Testis (tissue), 3 donors: ENCODE results near the gene DNASE1L3. TPM values are rescaled to one million over a fixed set of nuclear protein-coding genes. Genes with fewer than 3 reads are reported as not detected.

Experiments
- DNase-seq: peaks from one replicate; pipeline ENCODE4 v3.0.0-alpha.2; 2019
- H3K27ac ChIP-seq, 2 donors: fragments of 200-600 bp; sonication (generic); one replicate each; pipeline ENCODE4 v1.5.1; 2019
- H3K27me3 ChIP-seq: fragments of 200-600 bp; sonication (generic); one replicate; pipeline ENCODE4 v1.5.1; 2019
- H3K36me3 ChIP-seq: fragments of 200-600 bp; sonication (generic); one replicate; pipeline ENCODE4 v1.5.1; 2017; ENCODE audit warnings: low read depth; ENCODE audit errors: missing control alignments
- H3K4me1 ChIP-seq: fragments of 200-600 bp; sonication (generic); one replicate; pipeline ENCODE4 v1.5.1; 2019
- H3K4me3 ChIP-seq, 2 donors: fragments of 200-600 bp; sonication (generic); one replicate each; pipeline ENCODE4 v1.5.1; 2017 to 2019
- H3K9me3 ChIP-seq: fragments of 200-600 bp; sonication (generic); one replicate; pipeline ENCODE4 v1.5.1; 2017
- CTCF ChIP-seq, 3 experiments: fragments of 450-650 bp in 2 of 3; fragments of 200-600 bp in 1 of 3; sonication (generic) in 1 of 3; IDR thresholded peaks; one replicate each; pipeline ENCODE4 v1.5.1; 2016 to 2019; ENCODE audit warnings: antibody characterized with exemption in 3 of 3, mild to moderate bottlenecking in 2 of 3, moderate library complexity in 1 of 3
- POLR2A ChIP-seq: fragments of 450-650 bp; IDR thresholded peaks from one replicate; pipeline ENCODE4 v1.6.1; 2017; ENCODE audit warnings: antibody characterized with exemption, mild to moderate bottlenecking, moderate library complexity
- WGBS, 2 donors: methylation state at CpG; one replicate each; pipeline ENCODE4 v1.1.5; 2018; 5-methylcytosine and 5-hydroxymethylcytosine counted together
- intact Hi-C: fragments of 100-400 bp; cut with DNase I; formaldehyde crosslinking; loops from one replicate; pipeline ENCODE4 v1.15.1; 2023; ENCODE audit warnings: low total_unique reads
- polyA plus RNA-seq: library from polyadenylated mRNA; stranded (reverse); fragments of 350-450 nt; fragmentation: Illumina TruSeq; extraction: RNeasy Lipid Tissue Mini Kit (QIAGEN cat#74804); gene quantifications from one replicate; pipeline ENCODE4 v1.2.3, GENCODE V29; 2014; ENCODE audit warnings: low read depth, low replicate concordance; ENCODE audit not compliant: insufficient read depth
- total RNA-seq, 2 donors: library from RNA; depleted of rRNA; stranded (reverse); fragments of >200 nt; gene quantifications; one replicate each; pipeline ENCODE4 v1.2.3, GENCODE V29; 2016

Gene DNASE1L3
- total and polyA plus RNA-seq, 3 donors from 2014 or later: 1.2 to 8.2 (median 3.8) TPM

- DNase-seq: peak; percentile 84
- Histone ChIP-seq H3K9me3 (no peaks in the 10 kb centered on the region), H3K27me3 (no peaks in the 10 kb centered on the region), H3K27ac (peak overlapping the region; percentile 21 to 68), H3K4me1 (peaks cover 46% of the 10 kb centered on the region), H3K4me3 (no peak overlapping the region), H3K36me3 (no peaks in the 10 kb centered on the region)
- intact Hi-C loops: loop anchor here (10.0 kb wide), 1 partner anchor 150 kb away; no protein-coding TSS in a partner anchor
- TF ChIP-seq CTCF (IDR thresholded peaks at IDR 0.05) (no peak), POLR2A (no peak)
- 48 to 53% methylated on average over 12 of the region's 12 CpGs for WGBS, 2 donors
Measured at GRCh38 chr3:58164199-58164879, 46.4 kb downstream of the DNASE1L3 start.

- Histone ChIP-seq H3K27me3 (no peaks in the 10 kb centered on the region), H3K9me3 (no peaks in the 10 kb centered on the region), H3K4me3 (no peak overlapping the region), H3K27ac (peak overlapping the region in 1 of 2 donors; percentile 12), H3K36me3 (no peaks in the 10 kb centered on the region), H3K4me1 (peaks cover 46% of the 10 kb centered on the region)
- 48 to 67% methylated on average over 14 of the region's 14 CpGs for WGBS, 2 donors
- no peak for TF ChIP-seq CTCF (IDR thresholded peaks at IDR 0.05)
- no peak for TF ChIP-seq POLR2A
- peak; percentile 76 for DNase-seq
- intact Hi-C loops: loop anchor here (10.0 kb wide), 1 partner anchor 148 kb away; no protein-coding TSS in a partner anchor
Measured at GRCh38 chr3:58163234-58163633, 47.5 kb downstream of the DNASE1L3 start.

- intact Hi-C loops: loop anchor here (10.0 kb wide), 1 partner anchor 147 kb away; no protein-coding TSS in a partner anchor
- no peak for TF ChIP-seq POLR2A
- no peak for TF ChIP-seq CTCF (IDR thresholded peaks at IDR 0.05)
- Histone ChIP-seq H3K27ac (no peak overlapping the region), H3K27me3 (no peaks in the 10 kb centered on the region), H3K9me3 (no peaks in the 10 kb centered on the region), H3K4me1 (peaks cover 32% of the 10 kb centered on the region), H3K4me3 (no peak overlapping the region), H3K36me3 (no peaks in the 10 kb centered on the region)
- no peak for DNase-seq
- WGBS, 2 donors: 83 to 86% methylated on average over 10 to 11 of the region's 11 CpGs
Measured at GRCh38 chr3:58161435-58162398, 49.1 kb downstream of the DNASE1L3 start.

- TF ChIP-seq POLR2A (no peak), CTCF (IDR thresholded peaks at IDR 0.05) (no peak)
- intact Hi-C loops: loop anchor here (10.0 kb wide), 1 partner anchor 146 kb away; no protein-coding TSS in a partner anchor
- peaks cover 27% of the 10 kb centered on the region for H3K4me1 ChIP-seq
Measured at GRCh38 chr3:58160399-58160798, 50.4 kb downstream of the DNASE1L3 start.

More at GRCh38 chr3:58160399-58160798, 50.4 kb downstream of the DNASE1L3 start:
- no peaks in the 10 kb centered on the region for H3K9me3 ChIP-seq
- H3K27ac ChIP-seq: no peak overlapping the region
- no peaks in the 10 kb centered on the region for H3K27me3 ChIP-seq
- no peak for DNase-seq
- 94 to 100% methylated on average over 1 of the region's 1 CpG for whole genome bisulfite sequencing, 2 donors
- no peak overlapping the region for H3K4me3 ChIP-seq
- no peaks in the 10 kb centered on the region for H3K36me3 ChIP-seq
